ENCODE results near the gene FSCN2. TPM values are rescaled to one million over a fixed set of nuclear protein-coding genes. Genes with fewer than 3 reads are reported as not detected.

FSCN2 gene
- total and polyA plus RNA-seq, 8 donors = 2.5 to 15.3 (median 10.7) TPM

DNA sequence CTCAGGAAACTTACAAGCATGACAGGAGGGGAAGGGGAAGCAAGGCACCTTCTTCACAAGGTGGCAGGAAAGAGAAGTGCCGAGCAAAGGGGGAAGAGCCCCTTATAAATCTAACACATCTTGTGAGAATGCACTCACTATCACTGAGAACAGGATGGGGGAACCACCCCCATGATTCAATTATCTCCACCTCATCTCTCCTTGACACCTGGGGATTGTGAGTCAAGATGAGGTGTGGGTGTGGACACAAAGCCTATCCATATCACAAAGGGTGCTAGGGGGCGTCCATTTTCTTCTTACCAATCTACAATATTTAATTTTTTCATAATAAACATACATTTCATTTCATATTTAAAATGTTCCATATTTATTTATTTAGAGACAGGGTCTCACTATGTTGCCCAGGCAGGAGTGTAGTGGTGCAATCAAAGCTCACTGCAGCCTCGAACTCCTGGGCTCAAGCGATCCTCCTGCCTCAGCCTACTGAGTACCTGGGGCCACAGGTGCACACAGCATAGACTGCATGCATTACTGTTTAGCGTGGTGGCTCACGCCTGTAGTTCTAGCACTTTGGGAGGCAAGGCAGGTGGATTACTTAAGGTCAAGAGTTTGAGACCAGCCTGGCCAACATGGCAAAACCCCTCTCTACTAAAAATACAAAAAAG, 50.5 kb downstream of the FSCN2 start:
- intact Hi-C loops (cut with DNase I) = no loop called here
- ATAC-seq = no peak
- Histone ChIP-seq H3K27ac (no peak overlapping the region), H3K9me3 (no peaks in the 10 kb centered on the region), H3K4me1 (peaks cover 0 to 13% (median 7%) of the 10 kb centered on the region in 3 donors), H3K4me3 (no peak overlapping the region), H3K36me3 (peaks cover 0 to 13% (median 6%) of the 10 kb centered on the region in 3 donors), H3K27me3 (no peaks in the 10 kb centered on the region)
- TF ChIP-seq, protein P1, sequence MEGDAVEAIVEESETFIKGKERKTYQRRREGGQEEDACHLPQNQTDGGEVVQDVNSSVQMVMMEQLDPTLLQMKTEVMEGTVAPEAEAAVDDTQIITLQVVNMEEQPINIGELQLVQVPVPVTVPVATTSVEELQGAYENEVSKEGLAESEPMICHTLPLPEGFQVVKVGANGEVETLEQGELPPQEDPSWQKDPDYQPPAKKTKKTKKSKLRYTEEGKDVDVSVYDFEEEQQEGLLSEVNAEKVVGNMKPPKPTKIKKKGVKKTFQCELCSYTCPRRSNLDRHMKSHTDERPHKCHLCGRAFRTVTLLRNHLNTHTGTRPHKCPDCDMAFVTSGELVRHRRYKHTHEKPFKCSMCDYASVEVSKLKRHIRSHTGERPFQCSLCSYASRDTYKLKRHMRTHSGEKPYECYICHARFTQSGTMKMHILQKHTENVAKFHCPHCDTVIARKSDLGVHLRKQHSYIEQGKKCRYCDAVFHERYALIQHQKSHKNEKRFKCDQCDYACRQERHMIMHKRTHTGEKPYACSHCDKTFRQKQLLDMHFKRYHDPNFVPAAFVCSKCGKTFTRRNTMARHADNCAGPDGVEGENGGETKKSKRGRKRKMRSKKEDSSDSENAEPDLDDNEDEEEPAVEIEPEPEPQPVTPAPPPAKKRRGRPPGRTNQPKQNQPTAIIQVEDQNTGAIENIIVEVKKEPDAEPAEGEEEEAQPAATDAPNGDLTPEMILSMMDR (IDR thresholded peaks at IDR 0.05) = no peak
- no peak for DNase-seq
- FAIRE-seq = no peak
- WGBS, 2 donors = 91 to 96% methylated on average over 6 of the region's 6 CpGs

GRCh38 chr17:81579298-81579697, 51.1 kb downstream of the FSCN2 start:
- 93 to 94% methylated on average over 6 of the region's 6 CpGs for WGBS, 2 donors
- DNase-seq = no peak
- peaks cover 0 to 16% (median 6%) of the 10 kb centered on the region in 3 donors for H3K36me3 ChIP-seq

GRCh38 chr17:81579821-81580321, 51.7 kb downstream of the FSCN2 start:
- no peak for FAIRE-seq
- DNase-seq = no peak
- H3K27me3 ChIP-seq = no peaks in the 10 kb centered on the region
- TF ChIP-seq, protein P1 (IDR thresholded peaks at IDR 0.05) = no peak
- peaks cover 0 to 13% (median 7%) of the 10 kb centered on the region in 3 donors for H3K4me1 ChIP-seq
- H3K27ac ChIP-seq = no peak overlapping the region
- WGBS, 2 donors = 91 to 95% methylated on average over 10 of the region's 10 CpGs
- intact Hi-C loops (cut with DNase I) = no loop called here
- ATAC-seq = no peak
- H3K9me3 ChIP-seq = no peaks in the 10 kb centered on the region
- no peak overlapping the region for H3K4me3 ChIP-seq
- H3K36me3 ChIP-seq = peaks cover 0 to 16% (median 6%) of the 10 kb centered on the region in 3 donors

More at GRCh38 chr17:81579298-81579697, 51.1 kb downstream of the FSCN2 start:
- H3K27me3 ChIP-seq = no peaks in the 10 kb centered on the region
- no peak for FAIRE-seq
- no peaks in the 10 kb centered on the region for H3K9me3 ChIP-seq
- H3K4me1 ChIP-seq = peaks cover 0 to 13% (median 7%) of the 10 kb centered on the region in 3 donors
- no peak for ATAC-seq
- H3K27ac ChIP-seq = no peak overlapping the region
- no peak overlapping the region for H3K4me3 ChIP-seq
- TF ChIP-seq, protein P1 (IDR thresholded peaks at IDR 0.05) = no peak
- intact Hi-C loops (cut with DNase I) = no loop called here

DNA sequence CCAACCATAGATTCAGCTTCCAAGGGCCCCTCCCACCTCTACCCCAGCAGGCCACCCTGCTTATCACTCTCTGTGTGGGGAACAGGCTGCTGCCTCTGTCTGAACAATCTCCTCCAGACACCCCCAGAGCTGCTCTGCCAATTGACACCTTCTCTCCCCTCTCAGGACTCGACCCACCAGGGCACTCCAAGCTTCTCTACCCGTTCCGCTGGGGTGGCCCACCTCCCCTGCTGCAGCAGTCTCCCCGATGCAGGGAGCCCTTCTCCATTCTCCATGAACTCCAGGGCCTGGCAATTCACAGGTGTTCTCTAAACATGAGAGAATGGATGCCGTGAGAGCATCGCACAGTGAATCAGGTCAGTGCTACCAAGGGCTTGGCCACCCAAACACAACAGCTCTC, 52.3 kb downstream of the FSCN2 start:
- FAIRE-seq (no peak), DNase-seq (no peak), ATAC-seq (no peak)
- TF ChIP-seq, protein P1 (IDR thresholded peaks at IDR 0.05) = no peak
- WGBS, 2 donors = 93 to 95% methylated on average over 6 of the region's 6 CpGs
- intact Hi-C loops (cut with DNase I) = no loop called here
- Histone ChIP-seq H3K36me3 (peaks cover 0 to 16% (median 6%) of the 10 kb centered on the region in 3 donors), H3K4me1 (peaks cover 0 to 13% (median 7%) of the 10 kb centered on the region in 3 donors), H3K9me3 (no peaks in the 10 kb centered on the region), H3K27me3 (no peaks in the 10 kb centered on the region), H3K27ac (no peak overlapping the region), H3K4me3 (no peak overlapping the region)

DNA sequence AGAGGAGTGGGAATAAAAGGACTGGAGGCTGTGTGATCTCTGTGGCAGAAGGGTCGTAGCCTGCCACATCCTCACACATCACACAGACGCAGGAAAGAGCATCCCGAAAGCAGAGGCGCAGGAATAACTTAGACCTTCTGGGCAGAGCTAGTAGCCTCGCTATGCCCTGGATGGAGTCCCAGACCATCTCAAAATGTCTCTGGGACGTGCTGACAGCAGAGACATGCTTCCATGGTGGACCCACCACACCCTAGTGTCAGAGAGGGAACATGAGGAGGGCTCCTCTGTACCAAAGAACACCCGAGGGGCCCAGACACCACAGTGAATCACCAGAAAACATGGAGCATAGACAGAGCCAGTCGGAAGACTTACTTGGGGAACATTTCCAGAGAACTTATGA, 53.6 kb downstream of the FSCN2 start:
- intact Hi-C loops (cut with DNase I) = no loop called here
- FAIRE-seq (no peak), ATAC-seq (no peak), DNase-seq (peak in 1 of 6 donors; percentile 9)
- Histone ChIP-seq H3K36me3 (peaks cover 0 to 16% (median 6%) of the 10 kb centered on the region in 3 donors), H3K27me3 (no peaks in the 10 kb centered on the region), H3K4me3 (no peak overlapping the region), H3K27ac (no peak overlapping the region), H3K4me1 (peaks cover 0 to 4% (median 2%) of the 10 kb centered on the region in 3 donors), H3K9me3 (no peaks in the 10 kb centered on the region)
- WGBS, 2 donors = 90% methylated on average over 8 of the region's 8 CpGs
- TF ChIP-seq, protein P1 (IDR thresholded peaks at IDR 0.05) = no peak

All from pancreas (tissue), 10 donors.